Immature natural killer cell (primary cell): ENCODE measurements around the gene CARMIL3. TPM values are rescaled to one million over a fixed set of nuclear protein-coding genes. Genes with fewer than 3 reads are reported as not detected.

Experiments used
- DNase-seq, 3 donors: peaks; one replicate each; pipeline ENCODE4 v3.0.0; 2022; ENCODE audit warnings: mixed read lengths in 1 of 3
- H3K27ac Mint-ChIP-seq, 6 donors: one replicate each; pipeline ENCODE4 v1.8.0; 2020; ENCODE audit warnings: mixed read lengths in 6 of 6, mild to moderate bottlenecking in 5 of 6, inconsistent platforms in 4 of 6, moderate library complexity in 3 of 6
- H3K27me3 Mint-ChIP-seq, 3 donors: one replicate each; pipeline ENCODE4 v1.8.0; 2020 to 2021; ENCODE audit warnings: low read depth in 3 of 3, mild to moderate bottlenecking in 3 of 3, mixed read lengths in 3 of 3, moderate library complexity in 3 of 3, inconsistent platforms in 1 of 3
- H3K36me3 Mint-ChIP-seq, 3 donors: one replicate each; pipeline ENCODE4 v1.8.0; 2020; ENCODE audit warnings: mixed read lengths in 3 of 3, inconsistent platforms in 2 of 3, mild to moderate bottlenecking in 2 of 3
- H3K4me1 Mint-ChIP-seq, 2 donors: one replicate each; pipeline ENCODE4 v1.8.0; 2020; ENCODE audit warnings: inconsistent platforms in 2 of 2, mild to moderate bottlenecking in 2 of 2, mixed read lengths in 2 of 2, moderate library complexity in 1 of 2
- H3K4me3 Mint-ChIP-seq, 5 donors: one replicate each; pipeline ENCODE4 v1.8.0; 2020; ENCODE audit warnings: mild to moderate bottlenecking in 5 of 5, mixed read lengths in 5 of 5, inconsistent platforms in 3 of 5, moderate library complexity in 3 of 5
- H3K9me3 Mint-ChIP-seq, 6 donors: one replicate each; pipeline ENCODE4 v1.8.0; 2020; ENCODE audit warnings: mild to moderate bottlenecking in 6 of 6, mixed read lengths in 6 of 6, inconsistent platforms in 4 of 6, moderate library complexity in 3 of 6
- polyA plus RNA-seq, 3 donors: library from polyadenylated mRNA; unstranded; fragments of 300-500 nt; fragmentation: Illumina TruSeq; gene quantifications; one replicate each; pipeline ENCODE4 v1.2.3, GENCODE V29; 2021

The CARMIL3 gene
- polyA plus RNA-seq, 3 donors from 2014 or later, result 0.09 to 0.82 (median 0.32) TPM

GRCh38 chr14:24052656-24053547, 1.1 kb downstream of the CARMIL3 start:
- H3K4me1 Mint-ChIP-seq, result peaks cover 24 to 25% of the 10 kb centered on the region in 2 donors
- peaks cover 1 to 9% (median 7%) of the 10 kb centered on the region in 3 donors for H3K27me3 Mint-ChIP-seq
- peak overlapping the region in 5 of 6 donors; percentile 55 to 89 (median 81) for H3K27ac Mint-ChIP-seq

DNA sequence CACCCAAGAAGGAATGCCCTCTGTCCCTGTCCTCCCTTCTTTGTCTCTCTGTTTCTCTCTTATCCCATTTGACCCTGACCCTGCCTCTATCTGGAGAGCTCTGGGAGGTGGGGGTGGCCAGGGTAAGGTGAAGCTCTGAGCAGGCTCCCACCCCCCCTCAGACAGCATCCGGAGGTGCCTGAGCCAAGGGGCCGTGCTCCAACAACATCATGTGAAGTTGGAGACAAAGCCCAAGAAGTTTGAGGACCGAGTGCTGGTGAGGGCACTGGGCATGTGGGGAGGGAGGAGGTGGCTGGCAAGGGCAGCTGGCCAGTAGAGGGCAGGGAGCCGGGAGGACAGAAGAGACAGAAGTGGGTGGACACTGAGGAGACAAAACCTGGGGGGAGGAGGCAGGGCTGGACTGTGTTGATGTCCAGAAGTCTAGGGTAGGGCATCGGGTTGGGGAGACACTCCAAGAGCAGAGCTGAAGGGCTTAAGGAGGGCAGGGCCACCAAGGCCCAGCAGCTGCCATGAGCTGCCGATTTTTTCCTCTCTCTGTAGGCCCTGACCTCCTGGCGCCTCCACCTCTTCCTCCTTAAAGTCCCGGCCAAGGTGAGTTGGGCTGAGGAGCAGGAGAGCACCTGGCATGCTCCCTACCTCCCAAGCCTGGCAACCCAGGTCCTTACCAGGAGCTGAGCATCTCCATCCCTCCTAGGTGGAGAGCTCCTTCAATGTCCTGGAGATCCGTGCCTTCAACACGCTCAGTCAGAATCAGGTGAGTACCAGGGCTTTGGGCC, 1.9 kb downstream of the CARMIL3 start:
- H3K36me3 Mint-ChIP-seq, result peaks cover 0 to 4% (median 0%) of the 10 kb centered on the region in 3 donors
- H3K27me3 Mint-ChIP-seq, result peaks cover 1 to 8% (median 5%) of the 10 kb centered on the region in 3 donors
- H3K9me3 Mint-ChIP-seq, result no peaks in the 10 kb centered on the region
- peak overlapping the region in 4 of 6 donors; percentile 76 to 89 (median 81) for H3K27ac Mint-ChIP-seq
- H3K4me3 Mint-ChIP-seq, result peak overlapping the region; percentile 76 to 89 (median 85)
- DNase-seq, result no peak
- H3K4me1 Mint-ChIP-seq, result peaks cover 25 to 31% of the 10 kb centered on the region in 2 donors

More at GRCh38 chr14:24052656-24053547, 1.1 kb downstream of the CARMIL3 start:
- Mint-ChIP-seq H3K36me3 (no peaks in the 10 kb centered on the region), H3K9me3 (no peaks in the 10 kb centered on the region), H3K4me3 (peak overlapping the region; percentile 76 to 89 (median 85))
- DNase-seq, result peak; percentile 58 to 63 (median 59)

- peaks cover 1 to 8% (median 5%) of the 10 kb centered on the region in 3 donors for H3K27me3 Mint-ChIP-seq
- peaks cover 25 to 31% of the 10 kb centered on the region in 2 donors for H3K4me1 Mint-ChIP-seq
- peak overlapping the region in 1 of 5 donors; percentile 83 for H3K4me3 Mint-ChIP-seq
- no peak for DNase-seq
- no peaks in the 10 kb centered on the region for H3K9me3 Mint-ChIP-seq
- peaks cover 0 to 4% (median 0%) of the 10 kb centered on the region in 3 donors for H3K36me3 Mint-ChIP-seq
- H3K27ac Mint-ChIP-seq, result peak overlapping the region in 1 of 6 donors; percentile 76
Observed at GRCh38 chr14:24054324-24054641, 2.5 kb downstream of the CARMIL3 start.

GRCh38 chr14:24054646-24055045, 2.8 kb downstream of the CARMIL3 start:
- DNase-seq, result no peak
- H3K4me3 Mint-ChIP-seq, result peak overlapping the region in 3 of 5 donors; percentile 21 to 54 (median 30)
- H3K27ac Mint-ChIP-seq, result peak overlapping the region in 3 of 6 donors; percentile 14 to 76 (median 67)
- peaks cover 25 to 31% of the 10 kb centered on the region in 2 donors for H3K4me1 Mint-ChIP-seq
- peaks cover 1 to 8% (median 5%) of the 10 kb centered on the region in 3 donors for H3K27me3 Mint-ChIP-seq
- peaks cover 0 to 4% (median 0%) of the 10 kb centered on the region in 3 donors for H3K36me3 Mint-ChIP-seq
- H3K9me3 Mint-ChIP-seq, result no peaks in the 10 kb centered on the region

- Mint-ChIP-seq H3K27me3 (peaks cover 1 to 6% (median 2%) of the 10 kb centered on the region in 3 donors), H3K27ac (peak overlapping the region in 1 of 6 donors; percentile 35), H3K4me3 (no peak overlapping the region), H3K36me3 (peaks cover 0 to 4% (median 0%) of the 10 kb centered on the region in 3 donors), H3K4me1 (peaks cover 22 to 26% of the 10 kb centered on the region in 2 donors), H3K9me3 (no peaks in the 10 kb centered on the region)
- no peak for DNase-seq
Observed at GRCh38 chr14:24055971-24056799, 4.4 kb downstream of the CARMIL3 start.

DNA sequence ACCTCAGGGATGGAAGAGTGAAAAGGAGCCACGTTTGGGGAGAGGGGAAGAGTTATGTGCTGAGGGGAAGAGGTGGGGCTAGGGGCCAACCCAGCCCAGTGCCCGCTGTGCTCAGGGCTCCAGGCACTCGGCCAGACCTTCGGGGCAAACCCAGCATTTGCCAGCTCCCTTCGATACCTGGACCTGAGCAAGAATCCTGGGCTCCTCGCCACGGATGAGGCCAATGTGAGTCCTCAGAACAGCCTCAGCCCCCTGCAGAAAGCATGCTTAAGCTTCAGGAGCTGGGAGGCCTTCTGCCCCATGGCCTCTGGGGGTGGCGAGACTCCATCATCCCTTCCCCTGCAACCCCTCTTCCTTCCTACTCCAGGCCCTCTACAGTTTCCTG, 5.0 kb downstream of the CARMIL3 start:
- no peak overlapping the region for H3K4me3 Mint-ChIP-seq
- no peak for DNase-seq
- H3K27ac Mint-ChIP-seq, result peak overlapping the region in 1 of 6 donors; percentile 36
- peaks cover 0 to 7% (median 0%) of the 10 kb centered on the region in 3 donors for H3K36me3 Mint-ChIP-seq
- H3K27me3 Mint-ChIP-seq, result peaks cover 1 to 3% (median 3%) of the 10 kb centered on the region in 3 donors
- no peaks in the 10 kb centered on the region for H3K9me3 Mint-ChIP-seq
- peaks cover 20 to 24% of the 10 kb centered on the region in 2 donors for H3K4me1 Mint-ChIP-seq

DNA sequence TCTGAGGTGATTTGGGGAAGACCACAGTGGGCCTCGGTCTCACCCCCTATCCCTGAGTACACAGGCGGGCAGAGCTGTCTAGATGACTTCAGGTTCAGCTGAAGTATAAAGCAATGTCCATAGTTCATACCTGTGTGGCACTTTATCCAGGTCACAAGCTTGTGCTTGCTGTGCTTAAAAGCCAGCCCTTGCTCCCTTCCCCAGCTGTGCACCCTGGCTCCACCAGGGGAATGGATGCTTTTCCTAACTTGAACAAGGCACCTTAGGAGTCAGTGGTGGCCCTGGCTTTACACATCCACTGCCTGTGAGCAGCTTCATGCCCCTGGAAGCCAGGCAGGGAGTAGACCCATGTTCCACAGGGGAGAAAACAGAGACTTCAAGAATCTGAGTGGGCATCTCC, 5.5 kb downstream of the CARMIL3 start:
- DNase-seq, result no peak
- H3K36me3 Mint-ChIP-seq, result peaks cover 0 to 7% (median 0%) of the 10 kb centered on the region in 3 donors
- H3K4me1 Mint-ChIP-seq, result peaks cover 20 to 24% of the 10 kb centered on the region in 2 donors
- H3K4me3 Mint-ChIP-seq, result no peak overlapping the region
- no peaks in the 10 kb centered on the region for H3K9me3 Mint-ChIP-seq
- peaks cover 1 to 3% (median 3%) of the 10 kb centered on the region in 3 donors for H3K27me3 Mint-ChIP-seq
- peak overlapping the region in 1 of 6 donors; percentile 36 for H3K27ac Mint-ChIP-seq

DNA sequence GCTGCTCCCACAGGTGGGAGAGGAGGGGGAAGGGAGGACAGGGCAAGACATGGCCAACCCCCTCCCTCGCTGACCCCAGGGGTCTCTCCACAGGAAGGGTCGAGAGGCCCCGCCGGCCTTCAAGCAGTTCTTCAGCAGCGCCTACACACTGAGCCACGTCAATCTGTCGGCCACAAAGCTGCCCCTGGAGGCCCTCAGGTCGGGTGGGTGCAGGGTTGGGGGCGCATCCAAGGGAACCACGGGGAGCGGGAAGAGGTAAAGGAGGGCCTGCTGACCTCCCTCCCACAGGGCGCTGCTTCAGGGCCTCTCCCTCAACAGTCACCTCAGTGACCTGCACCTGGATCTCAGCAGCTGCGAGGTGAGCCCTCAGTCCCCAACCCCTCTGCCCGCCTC, 6.1 kb downstream of the CARMIL3 start:
- Mint-ChIP-seq H3K4me1 (peaks cover 15 to 19% of the 10 kb centered on the region in 2 donors), H3K4me3 (no peak overlapping the region), H3K27ac (peak overlapping the region in 4 of 6 donors; percentile 40 to 88 (median 61)), H3K27me3 (peaks cover 1 to 3% (median 3%) of the 10 kb centered on the region in 3 donors), H3K9me3 (no peaks in the 10 kb centered on the region), H3K36me3 (peaks cover 0 to 7% (median 0%) of the 10 kb centered on the region in 3 donors)
- DNase-seq, result no peak

- Mint-ChIP-seq H3K27ac (peak overlapping the region in 5 of 6 donors; percentile 40 to 88 (median 61)), H3K27me3 (peaks cover 0 to 3% (median 1%) of the 10 kb centered on the region in 3 donors), H3K4me1 (peaks cover 10 to 14% of the 10 kb centered on the region in 2 donors), H3K36me3 (peaks cover 0 to 7% (median 0%) of the 10 kb centered on the region in 3 donors), H3K4me3 (no peak overlapping the region), H3K9me3 (no peaks in the 10 kb centered on the region)
- DNase-seq, result peak; percentile 44 to 60 (median 53)
Observed at GRCh38 chr14:24058260-24058950, 6.6 kb downstream of the CARMIL3 start.

DNA sequence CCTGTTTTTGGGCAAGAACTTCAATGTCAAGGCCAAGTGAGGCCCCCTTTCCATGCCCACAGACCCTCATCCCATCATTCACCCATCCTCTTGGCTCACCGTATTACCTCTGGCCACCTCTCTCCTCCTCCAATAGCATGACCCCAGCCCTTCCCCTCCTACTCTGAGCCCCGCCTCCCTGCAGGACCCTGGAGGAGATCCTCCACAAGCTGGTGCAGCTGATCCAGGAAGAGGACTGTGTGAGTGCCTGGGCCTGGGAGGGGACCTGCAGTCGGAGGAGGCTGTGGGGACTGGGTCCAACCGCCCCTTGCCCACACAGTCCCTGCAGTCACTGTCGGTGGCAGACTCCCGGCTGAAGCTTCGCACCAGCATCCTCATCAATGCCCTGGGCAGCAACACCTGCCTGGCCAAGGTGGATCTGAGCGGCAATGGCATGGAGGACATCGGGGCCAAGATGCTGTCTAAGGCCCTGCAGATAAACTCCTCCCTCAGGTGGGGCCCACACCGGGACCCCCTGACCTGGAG, 7.2 kb downstream of the CARMIL3 start:
- no peaks in the 10 kb centered on the region for H3K9me3 Mint-ChIP-seq
- H3K4me1 Mint-ChIP-seq, result peaks cover 4 to 8% of the 10 kb centered on the region in 2 donors
- peaks cover 0 to 7% (median 0%) of the 10 kb centered on the region in 3 donors for H3K36me3 Mint-ChIP-seq
- DNase-seq, result no peak
- no peak overlapping the region for H3K27ac Mint-ChIP-seq
- peaks cover 0 to 3% (median 1%) of the 10 kb centered on the region in 3 donors for H3K27me3 Mint-ChIP-seq
- no peak overlapping the region for H3K4me3 Mint-ChIP-seq

- Mint-ChIP-seq H3K36me3 (peaks cover 0 to 7% (median 0%) of the 10 kb centered on the region in 3 donors), H3K27ac (no peak overlapping the region), H3K4me3 (no peak overlapping the region), H3K27me3 (peaks cover 0 to 3% (median 0%) of the 10 kb centered on the region in 3 donors), H3K4me1 (peaks cover 2 to 7% of the 10 kb centered on the region in 2 donors), H3K9me3 (no peaks in the 10 kb centered on the region)
- DNase-seq, result no peak
Observed at GRCh38 chr14:24059841-24060388, 8.1 kb downstream of the CARMIL3 start.

DNA sequence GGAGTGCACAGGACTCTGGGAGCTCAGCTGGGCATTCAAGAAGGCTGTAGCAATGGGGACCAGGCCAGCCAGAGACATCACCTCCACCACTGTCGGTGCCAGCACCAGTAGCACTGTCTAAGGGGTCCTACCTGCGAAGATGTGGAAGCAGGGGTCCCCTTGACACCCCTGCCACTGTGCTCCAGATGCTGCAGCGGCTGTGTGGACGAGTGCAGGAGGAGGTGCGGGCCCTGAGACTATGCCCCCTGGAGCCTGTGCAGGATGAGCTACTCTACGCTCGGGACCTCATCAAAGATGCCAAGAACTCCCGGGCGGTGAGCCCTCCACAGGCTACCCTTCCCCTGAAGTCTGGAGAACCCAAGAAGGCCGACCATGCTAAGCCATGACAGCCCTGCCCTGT, 8.6 kb downstream of the CARMIL3 start:
- no peak for DNase-seq
- Mint-ChIP-seq H3K4me3 (no peak overlapping the region), H3K27ac (no peak overlapping the region), H3K27me3 (peaks cover 0 to 2% (median 0%) of the 10 kb centered on the region in 3 donors), H3K36me3 (peaks cover 0 to 7% (median 0%) of the 10 kb centered on the region in 3 donors), H3K4me1 (peaks cover 2 to 7% of the 10 kb centered on the region in 2 donors), H3K9me3 (no peaks in the 10 kb centered on the region)
